ENCODE measurements around the gene HSPG2.

HSPG2 gene

GRCh38 chr1:21863981-21864380 lies 73.1 kb downstream of the HSPG2 start:
- no peak for DNase-seq (ENCODE audit: low read depth)

- DNase-seq (ENCODE audit: low read depth), result no peak
Measured at GRCh38 chr1:21861602-21862429, 75.3 kb downstream of the HSPG2 start.

GRCh38 chr1:21860971-21861370 lies 76.1 kb downstream of the HSPG2 start:
- DNase-seq (ENCODE audit: low read depth), result no peak

GRCh38 chr1:21859669-21860179 lies 77.4 kb downstream of the HSPG2 start:
- no peak for DNase-seq (ENCODE audit: low read depth)

GRCh38 chr1:21857840-21858670 lies 79.1 kb downstream of the HSPG2 start:
- no peak for DNase-seq (ENCODE audit: low read depth)

GRCh38 chr1:21857142-21857839 lies 79.8 kb downstream of the HSPG2 start:
- no peak for DNase-seq (ENCODE audit: low read depth)

GRCh38 chr1:21855257-21856096 lies 81.6 kb downstream of the HSPG2 start:
- DNase-seq (ENCODE audit: low read depth), result no peak

- DNase-seq (ENCODE audit: low read depth), result no peak
Measured at GRCh38 chr1:21854751-21855131, 82.4 kb downstream of the HSPG2 start.

GRCh38 chr1:21854090-21854750 lies 82.9 kb downstream of the HSPG2 start:
- no peak for DNase-seq (ENCODE audit: low read depth)

GRCh38 chr1:21853131-21853427 lies 84.0 kb downstream of the HSPG2 start:
- DNase-seq (ENCODE audit: low read depth), result no peak

- no peak for DNase-seq (ENCODE audit: low read depth)
Measured at GRCh38 chr1:21852282-21853130, 84.6 kb downstream of the HSPG2 start.

GRCh38 chr1:21851430-21852250 lies 85.5 kb downstream of the HSPG2 start:
- no peak for DNase-seq (ENCODE audit: low read depth)

- DNase-seq (ENCODE audit: low read depth), result no peak
Measured at GRCh38 chr1:21849909-21850576, 87.1 kb downstream of the HSPG2 start.

GRCh38 chr1:21848524-21849174 lies 88.5 kb downstream of the HSPG2 start:
- DNase-seq (ENCODE audit: low read depth), result no peak

GRCh38 chr1:21847223-21848205 lies 89.6 kb downstream of the HSPG2 start:
- DNase-seq (ENCODE audit: low read depth), result no peak
